ENCODE data around the gene MAPK11. TPM values are rescaled to one million over a fixed set of nuclear protein-coding genes. Genes with fewer than 3 reads are reported as not detected.

MAPK11 gene
- total RNA-seq, 1 donor from 2014 or later, result 11.3 TPM

- Mint-ChIP-seq H3K9me3 (no peaks in the 10 kb centered on the region), H3K36me3 (ENCODE audit: low read depth) (no peaks in the 10 kb centered on the region), H3K27ac (no peak overlapping the region), H3K4me3 (no peak overlapping the region), H3K4me1 (peaks cover 28% of the 10 kb centered on the region), H3K27me3 (peaks cover 6% of the 10 kb centered on the region)
- intact Hi-C loops (cut with micrococcal nuclease), result no loop called here
- ChIA-PET POLR2A (no interaction called here), CTCF (interaction anchor here (0.7 to 1.1 kb wide), 2 partner anchors 13 to 15 kb away, joined by 3 to 4 read pairs; no protein-coding TSS in a partner anchor)
- TF ChIP-seq CTCF (IDR thresholded peaks at IDR 0.05), result no peak
- no peak for DNase-seq
- no peak for ATAC-seq (ENCODE audit: low read depth)
Measured at GRCh38 chr22:50289151-50289941, 19.2 kb upstream of the MAPK11 start.

- peaks cover 17% of the 10 kb centered on the region for H3K4me1 Mint-ChIP-seq
- POLR2A ChIA-PET, result interaction anchor here (1.0 kb wide), 1 partner anchor 11 kb away, joined by 3 read pairs; no protein-coding TSS in a partner anchor
Measured at GRCh38 chr22:50287731-50288130, 17.6 kb upstream of the MAPK11 start.

GRCh38 chr22:50286701-50287318 is 16.6 kb upstream of the MAPK11 start:
- ATAC-seq (ENCODE audit: low read depth), result no peak
- no peak overlapping the region for H3K4me3 Mint-ChIP-seq
- no peaks in the 10 kb centered on the region for H3K9me3 Mint-ChIP-seq
- intact Hi-C loops (cut with micrococcal nuclease), result no loop called here
- H3K27ac Mint-ChIP-seq, result no peak overlapping the region
- CTCF ChIA-PET, result no interaction called here
- TF ChIP-seq CTCF (IDR thresholded peaks at IDR 0.05), result no peak
- POLR2A ChIA-PET, result no interaction called here
- peaks cover under 1% of the 10 kb centered on the region for H3K36me3 Mint-ChIP-seq (ENCODE audit: low read depth)
- peaks cover under 1% of the 10 kb centered on the region for H3K27me3 Mint-ChIP-seq
- no peak for DNase-seq
- peaks cover 8% of the 10 kb centered on the region for H3K4me1 Mint-ChIP-seq

More at GRCh38 chr22:50287731-50288130, 17.6 kb upstream of the MAPK11 start:
- no peak overlapping the region for H3K27ac Mint-ChIP-seq
- TF ChIP-seq CTCF (IDR thresholded peaks at IDR 0.05), result no peak
- peaks cover 6% of the 10 kb centered on the region for H3K27me3 Mint-ChIP-seq
- CTCF ChIA-PET, result no interaction called here
- H3K9me3 Mint-ChIP-seq, result no peaks in the 10 kb centered on the region
- no peak overlapping the region for H3K4me3 Mint-ChIP-seq
- no peaks in the 10 kb centered on the region for H3K36me3 Mint-ChIP-seq (ENCODE audit: low read depth)
- DNase-seq, result no peak
- ATAC-seq (ENCODE audit: low read depth), result no peak
- intact Hi-C loops (cut with micrococcal nuclease), result no loop called here

GRCh38 chr22:50286275-50286674 is 16.1 kb upstream of the MAPK11 start:
- peaks cover 2% of the 10 kb centered on the region for H3K4me1 Mint-ChIP-seq
- DNase-seq (no peak), ATAC-seq (ENCODE audit: low read depth) (no peak)
- H3K4me3 Mint-ChIP-seq, result no peak overlapping the region
- no peaks in the 10 kb centered on the region for H3K9me3 Mint-ChIP-seq
- no peak overlapping the region for H3K27ac Mint-ChIP-seq
- intact Hi-C loops (cut with micrococcal nuclease), result no loop called here
- H3K27me3 Mint-ChIP-seq, result no peaks in the 10 kb centered on the region
- ChIA-PET POLR2A (interaction anchor here (0.6 kb wide), 1 partner anchor 10 kb away, joined by 5 read pairs; no protein-coding TSS in a partner anchor), CTCF (no interaction called here)
- TF ChIP-seq CTCF (IDR thresholded peaks at IDR 0.05), result no peak
- H3K36me3 Mint-ChIP-seq (ENCODE audit: low read depth), result peaks cover 2% of the 10 kb centered on the region

- CTCF ChIA-PET, result no interaction called here
- no peak overlapping the region for H3K4me3 Mint-ChIP-seq
- DNase-seq (no peak), ATAC-seq (ENCODE audit: low read depth) (no peak)
- no peak overlapping the region for H3K27ac Mint-ChIP-seq
- peaks cover 4% of the 10 kb centered on the region for H3K36me3 Mint-ChIP-seq (ENCODE audit: low read depth)
- POLR2A ChIA-PET, result interaction anchor here (0.6 to 0.9 kb wide), 2 partner anchors 9 to 11 kb away, joined by 4 to 5 read pairs; no protein-coding TSS in a partner anchor
- intact Hi-C loops (cut with micrococcal nuclease), result no loop called here
- no peaks in the 10 kb centered on the region for H3K4me1 Mint-ChIP-seq
- H3K9me3 Mint-ChIP-seq, result no peaks in the 10 kb centered on the region
- TF ChIP-seq CTCF (IDR thresholded peaks at IDR 0.05), result no peak
- no peaks in the 10 kb centered on the region for H3K27me3 Mint-ChIP-seq
Measured at GRCh38 chr22:50285568-50286229, 15.5 kb upstream of the MAPK11 start.

Measured in activated B cell treated with CpG ODN at 0.5 μM for 24 hours (primary cell).